Lung (tissue), 12 donors: ENCODE results near the gene SYT14. TPM values are rescaled to one million over a fixed set of nuclear protein-coding genes. Genes with fewer than 3 reads are reported as not detected.
"Not testable (repeated sequence)": the region's sequence is repeated elsewhere in the genome, so short reads cannot be mapped to it uniquely, and the experiment has no call there.

ENCODE experiments used
- ATAC-seq: fragments of 200-7000 bp; cut with Tn5 transposase; one replicate; pipeline ENCODE4 v1.9.1; 2020; ENCODE audit warnings: moderate number of reproducible peaks; ENCODE audit not compliant: insufficient read depth, low FRiP score
- DNase-seq, 3 donors: peaks; one replicate each; pipeline ENCODE4 v3.0.0-alpha.2; 2013 to 2017
- H3K27ac ChIP-seq, 2 donors: one replicate each; pipeline ENCODE4 v1.5.1; 2013; ENCODE audit warnings: mild to moderate bottlenecking in 2 of 2, moderate library complexity in 2 of 2, control low read depth in 1 of 2, inconsistent platforms in 1 of 2, low read depth in 1 of 2, low read length in 1 of 2
- H3K27me3 ChIP-seq, 3 donors: one replicate each; pipeline ENCODE4 v1.5.1; 2013; ENCODE audit warnings: low read length in 2 of 3; ENCODE audit not compliant: control insufficient read depth in 3 of 3, insufficient read depth in 3 of 3
- H3K36me3 ChIP-seq, 4 donors: one replicate each; pipeline ENCODE4 v1.5.1; 2013; ENCODE audit warnings: low read length in 4 of 4, mild to moderate bottlenecking in 1 of 4, moderate library complexity in 1 of 4; ENCODE audit not compliant: control insufficient read depth in 4 of 4, insufficient read depth in 4 of 4
- H3K4me1 ChIP-seq, 5 donors: one replicate each; pipeline ENCODE4 v1.5.1; 2013; ENCODE audit warnings: low read length in 5 of 5, mild to moderate bottlenecking in 2 of 5, moderate library complexity in 1 of 5; ENCODE audit not compliant: control insufficient read depth in 5 of 5, insufficient read depth in 5 of 5
- H3K4me3 ChIP-seq: one replicate; pipeline ENCODE4 v1.5.1; 2013; ENCODE audit warnings: mild to moderate bottlenecking, control low read depth, moderate library complexity
- H3K9ac ChIP-seq, 2 donors: one replicate each; pipeline ENCODE4 v1.5.1; 2013; ENCODE audit warnings: low read length in 2 of 2, control low read depth in 1 of 2; ENCODE audit not compliant: insufficient read depth in 1 of 2
- H3K9me3 ChIP-seq, 4 donors: one replicate each; pipeline ENCODE4 v1.5.1; 2013; ENCODE audit warnings: low read length in 3 of 4, mild to moderate bottlenecking in 1 of 4, moderate library complexity in 1 of 4; ENCODE audit not compliant: control insufficient read depth in 4 of 4, insufficient read depth in 3 of 4
- WGBS, 2 donors: extraction: QIAGEN DNeasy Blood & Tissue Kit; methylation state at CpG; one replicate each; pipeline ENCODE4 v1.1.7; 2013; 5-methylcytosine and 5-hydroxymethylcytosine counted together
- polyA plus RNA-seq, 2 donors: library from polyadenylated mRNA; stranded (reverse); fragments of 200-250 nt; gene quantifications; one replicate each; pipeline ENCODE4 v1.2.1, GENCODE V29; 2013
- total RNA-seq, 2 donors: library from RNA; depleted of rRNA in 1 of 2; stranded (reverse); fragments of >200 nt in 1 of 2; gene quantifications; one replicate each; pipeline ENCODE4 v1.2.1, GENCODE V29; 2014 to 2021
- TF ChIP-seq, protein P1 (sequence below): IDR thresholded peaks from 2 replicates; pipeline ENCODE4 v1.5.1; 2012; ENCODE audit warnings: mild to moderate bottlenecking; ENCODE audit errors: control extremely low read depth, extremely low read depth
- donor health status: control.
- donor health status: control.
- donor health status: Bipolar disorder and iron deficiency.
- donor health status: healthy.
- donor health status: DM: yes; HTN: yes; CAD: no.

Gene SYT14
- total and polyA plus RNA-seq, 4 donors = under 0.01 to 0.23 TPM; not detected in 2

GRCh38 chr1:209962856-209963255 lies 24.8 kb downstream of the SYT14 start:
- no peak overlapping the region for H3K9ac ChIP-seq
- H3K27me3 ChIP-seq = no peaks in the 10 kb centered on the region
- no peaks in the 10 kb centered on the region for H3K36me3 ChIP-seq
- H3K27ac ChIP-seq = no peak overlapping the region
- DNase-seq (no peak), ATAC-seq (no peak)
- H3K9me3 ChIP-seq = no peaks in the 10 kb centered on the region
- H3K4me3 ChIP-seq = no peak overlapping the region
- TF ChIP-seq, protein P1, sequence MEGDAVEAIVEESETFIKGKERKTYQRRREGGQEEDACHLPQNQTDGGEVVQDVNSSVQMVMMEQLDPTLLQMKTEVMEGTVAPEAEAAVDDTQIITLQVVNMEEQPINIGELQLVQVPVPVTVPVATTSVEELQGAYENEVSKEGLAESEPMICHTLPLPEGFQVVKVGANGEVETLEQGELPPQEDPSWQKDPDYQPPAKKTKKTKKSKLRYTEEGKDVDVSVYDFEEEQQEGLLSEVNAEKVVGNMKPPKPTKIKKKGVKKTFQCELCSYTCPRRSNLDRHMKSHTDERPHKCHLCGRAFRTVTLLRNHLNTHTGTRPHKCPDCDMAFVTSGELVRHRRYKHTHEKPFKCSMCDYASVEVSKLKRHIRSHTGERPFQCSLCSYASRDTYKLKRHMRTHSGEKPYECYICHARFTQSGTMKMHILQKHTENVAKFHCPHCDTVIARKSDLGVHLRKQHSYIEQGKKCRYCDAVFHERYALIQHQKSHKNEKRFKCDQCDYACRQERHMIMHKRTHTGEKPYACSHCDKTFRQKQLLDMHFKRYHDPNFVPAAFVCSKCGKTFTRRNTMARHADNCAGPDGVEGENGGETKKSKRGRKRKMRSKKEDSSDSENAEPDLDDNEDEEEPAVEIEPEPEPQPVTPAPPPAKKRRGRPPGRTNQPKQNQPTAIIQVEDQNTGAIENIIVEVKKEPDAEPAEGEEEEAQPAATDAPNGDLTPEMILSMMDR = no peak
- no peaks in the 10 kb centered on the region for H3K4me1 ChIP-seq
- 75 to 91% methylated on average over 1 of the region's 1 CpG for WGBS, 2 donors

- Histone ChIP-seq H3K9ac (no peak overlapping the region), H3K4me1 (no peaks in the 10 kb centered on the region), H3K27me3 (no peaks in the 10 kb centered on the region), H3K27ac (no peak overlapping the region), H3K9me3 (no peaks in the 10 kb centered on the region), H3K4me3 (no peak overlapping the region), H3K36me3 (no peaks in the 10 kb centered on the region)
- WGBS, 2 donors = 94 to 96% methylated on average over 9 of the region's 9 CpGs
- TF ChIP-seq, protein P1 = no peak
- no peak for ATAC-seq
- DNase-seq = no peak
Measured at GRCh38 chr1:209965996-209966395, 28.0 kb downstream of the SYT14 start.

DNA sequence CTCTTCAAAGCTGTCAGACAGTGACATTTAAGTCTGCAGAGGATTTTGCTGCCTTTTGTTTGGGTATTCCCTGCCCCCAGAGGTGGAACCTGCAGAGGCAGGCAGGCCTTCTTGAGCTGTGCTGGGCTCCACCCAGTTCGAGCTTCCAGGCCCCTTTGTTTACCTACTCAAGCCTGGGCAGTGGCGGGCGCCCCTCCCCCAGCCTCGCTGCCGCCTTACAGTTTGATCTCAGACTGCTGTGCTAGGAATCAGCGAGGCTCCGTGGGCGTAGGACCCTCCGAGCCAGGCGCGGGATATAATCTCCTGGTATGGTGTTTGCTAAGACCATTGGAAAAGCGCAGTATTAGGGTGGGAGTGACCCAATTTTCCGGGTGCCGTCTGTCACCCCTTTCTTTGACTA lies 40.7 kb downstream of the SYT14 start:
- not testable (repeated sequence) for ATAC-seq, H3K4me1 ChIP-seq, H3K27ac ChIP-seq, H3K9me3 ChIP-seq, H3K27me3 ChIP-seq, H3K9ac ChIP-seq, H3K4me3 ChIP-seq, DNase-seq, H3K36me3 ChIP-seq
- 86 to 90% methylated on average over 12 to 14 of the region's 14 CpGs for WGBS, 2 donors

- H3K36me3 ChIP-seq = no peaks in the 10 kb centered on the region
- TF ChIP-seq, protein P1 = no peak
- 78 to 86% methylated on average over 3 of the region's 3 CpGs for WGBS, 2 donors
- DNase-seq (no peak), ATAC-seq (no peak)
- H3K9ac ChIP-seq = no peak overlapping the region
- no peaks in the 10 kb centered on the region for H3K4me1 ChIP-seq
- no peaks in the 10 kb centered on the region for H3K27me3 ChIP-seq
- H3K4me3 ChIP-seq = no peak overlapping the region
- H3K9me3 ChIP-seq = peaks cover 0 to 4% (median 0%) of the 10 kb centered on the region in 4 donors
- no peak overlapping the region for H3K27ac ChIP-seq
Measured at GRCh38 chr1:209983953-209984352, 45.9 kb downstream of the SYT14 start.
